Subcutaneous abdominal adipose tissue (tissue), 5 donors: ENCODE data around the gene CAMKK2.
"Not testable (repeated sequence)": the region's sequence is repeated elsewhere in the genome, so short reads cannot be mapped to it uniquely, and the experiment has no call there.

Experiments
- H3K27ac ChIP-seq: one replicate; pipeline ENCODE4 v1.7.0; 2013; ENCODE audit warnings: low read depth, mild to moderate bottlenecking, inconsistent platforms, low read length, moderate library complexity
- H3K27me3 ChIP-seq, 5 donors: one replicate each; pipeline ENCODE4 v1.7.0; 2013; ENCODE audit warnings: low read length in 5 of 5, inconsistent platforms in 1 of 5; ENCODE audit not compliant: control insufficient read depth in 5 of 5, insufficient read depth in 4 of 5
- H3K36me3 ChIP-seq, 5 donors: one replicate each; pipeline ENCODE4 v1.7.0; 2013; ENCODE audit warnings: low read length in 5 of 5; ENCODE audit not compliant: control insufficient read depth in 5 of 5, insufficient read depth in 5 of 5
- H3K4me1 ChIP-seq, 5 donors: one replicate each; pipeline ENCODE4 v1.7.0; 2013; ENCODE audit warnings: low read length in 5 of 5, mild to moderate bottlenecking in 3 of 5, moderate library complexity in 1 of 5; ENCODE audit not compliant: control insufficient read depth in 5 of 5, insufficient read depth in 5 of 5
- H3K4me3 ChIP-seq, 5 donors: one replicate each; pipeline ENCODE4 v1.7.0; 2013; ENCODE audit warnings: low read length in 5 of 5, low read depth in 1 of 5
- H3K9ac ChIP-seq, 5 donors: one replicate each; pipeline ENCODE4 v1.7.0; 2013; ENCODE audit warnings: low read length in 5 of 5, mild to moderate bottlenecking in 4 of 5, moderate library complexity in 3 of 5
- H3K9me3 ChIP-seq, 5 donors: one replicate each; pipeline ENCODE4 v1.7.0; 2013; ENCODE audit warnings: low read length in 5 of 5; ENCODE audit not compliant: control insufficient read depth in 5 of 5
- donor health status: healthy.
- donor health status: healthy.
- donor health status: healthy.
- donor health status: healthy.
- donor health status: healthy.

CAMKK2 gene

GRCh38 chr12:121232163-121232562 is 64.3 kb downstream of the CAMKK2 start:
- peaks cover 0 to 64% (median 31%) of the 10 kb centered on the region in 5 donors for H3K36me3 ChIP-seq
- H3K27me3 ChIP-seq, result no peaks in the 10 kb centered on the region
- H3K4me3 ChIP-seq, result no peak overlapping the region
- H3K27ac ChIP-seq, result no peak overlapping the region
- H3K4me1 ChIP-seq, result peaks cover 0 to 6% (median 2%) of the 10 kb centered on the region in 5 donors
- H3K9ac ChIP-seq, result no peak overlapping the region
- no peaks in the 10 kb centered on the region for H3K9me3 ChIP-seq

GRCh38 chr12:121230538-121230907 is 66.0 kb downstream of the CAMKK2 start:
- Histone ChIP-seq H3K27me3 (no peaks in the 10 kb centered on the region), H3K4me1 (peaks cover 0 to 6% (median 2%) of the 10 kb centered on the region in 5 donors), H3K9me3 (no peaks in the 10 kb centered on the region), H3K9ac (no peak overlapping the region), H3K36me3 (peaks cover 0 to 57% (median 19%) of the 10 kb centered on the region in 5 donors), H3K27ac (no peak overlapping the region), H3K4me3 (no peak overlapping the region)

GRCh38 chr12:121229826-121230537 is 66.5 kb downstream of the CAMKK2 start:
- H3K27ac ChIP-seq, H3K4me1 ChIP-seq, H3K9ac ChIP-seq, H3K9me3 ChIP-seq, H3K27me3 ChIP-seq, H3K4me3 ChIP-seq: not testable (repeated sequence)
- peaks cover 0 to 56% (median 18%) of the 10 kb centered on the region in 5 donors for H3K36me3 ChIP-seq

- Histone ChIP-seq H3K4me3 (no peak overlapping the region), H3K9me3 (no peaks in the 10 kb centered on the region), H3K9ac (no peak overlapping the region), H3K27ac (no peak overlapping the region), H3K4me1 (peaks cover 0 to 6% (median 2%) of the 10 kb centered on the region in 5 donors), H3K27me3 (no peaks in the 10 kb centered on the region), H3K36me3 (peaks cover 0 to 52% (median 18%) of the 10 kb centered on the region in 5 donors)
Measured at GRCh38 chr12:121228919-121229665, 67.4 kb downstream of the CAMKK2 start.

GRCh38 chr12:121227294-121227693 is 69.2 kb downstream of the CAMKK2 start:
- H3K36me3 ChIP-seq, result peaks cover 0 to 44% (median 15%) of the 10 kb centered on the region in 5 donors
- H3K4me3 ChIP-seq, result no peak overlapping the region
- no peaks in the 10 kb centered on the region for H3K9me3 ChIP-seq
- H3K4me1 ChIP-seq, result peaks cover 0 to 6% (median 2%) of the 10 kb centered on the region in 5 donors
- H3K9ac ChIP-seq, result no peak overlapping the region
- H3K27me3 ChIP-seq, result no peaks in the 10 kb centered on the region
- H3K27ac ChIP-seq, result no peak overlapping the region

- H3K4me3 ChIP-seq, H3K27ac ChIP-seq, H3K27me3 ChIP-seq, H3K4me1 ChIP-seq, H3K9me3 ChIP-seq, H3K9ac ChIP-seq: not testable (repeated sequence)
- peaks cover 0 to 43% (median 15%) of the 10 kb centered on the region in 5 donors for H3K36me3 ChIP-seq
Measured at GRCh38 chr12:121226871-121227270, 69.6 kb downstream of the CAMKK2 start.

GRCh38 chr12:121226399-121226798 is 70.1 kb downstream of the CAMKK2 start:
- Histone ChIP-seq H3K9me3 (no peaks in the 10 kb centered on the region), H3K4me1 (peaks cover 0 to 6% (median 2%) of the 10 kb centered on the region in 5 donors), H3K27me3 (no peaks in the 10 kb centered on the region), H3K36me3 (peaks cover 0 to 45% (median 15%) of the 10 kb centered on the region in 5 donors), H3K9ac (no peak overlapping the region), H3K27ac (no peak overlapping the region), H3K4me3 (no peak overlapping the region)

- H3K9ac ChIP-seq, result no peak overlapping the region
- H3K4me3 ChIP-seq, result no peak overlapping the region
- no peaks in the 10 kb centered on the region for H3K9me3 ChIP-seq
- H3K36me3 ChIP-seq, result peaks cover 0 to 46% (median 15%) of the 10 kb centered on the region in 5 donors
- no peak overlapping the region for H3K27ac ChIP-seq
- H3K27me3 ChIP-seq, result no peaks in the 10 kb centered on the region
- H3K4me1 ChIP-seq, result peaks cover 0 to 7% (median 4%) of the 10 kb centered on the region in 5 donors
Measured at GRCh38 chr12:121224591-121224990, 71.9 kb downstream of the CAMKK2 start.

GRCh38 chr12:121223292-121224285 is 72.9 kb downstream of the CAMKK2 start:
- no peaks in the 10 kb centered on the region for H3K27me3 ChIP-seq

More at GRCh38 chr12:121223292-121224285, 72.9 kb downstream of the CAMKK2 start:
- Histone ChIP-seq H3K36me3 (peaks cover 0 to 41% (median 11%) of the 10 kb centered on the region in 5 donors), H3K9me3 (no peaks in the 10 kb centered on the region), H3K27ac (no peak overlapping the region), H3K9ac (no peak overlapping the region), H3K4me1 (peaks cover 0 to 7% (median 4%) of the 10 kb centered on the region in 5 donors), H3K4me3 (no peak overlapping the region)
